HEK293 (cell line): ENCODE measurements around the gene CCL8.

Source experiments
- KLF10 ChIP-seq: fragments of 450-650 bp; IDR thresholded peaks from 2 replicates; pipeline ENCODE4 v1.5.1; 2018; ENCODE audit warnings: missing biosample characterization, mild to moderate bottlenecking, missing genetic modification characterization
- SP2 ChIP-seq: fragments of 450-650 bp; formaldehyde crosslinking; IDR thresholded peaks from 2 replicates; pipeline ENCODE4 v1.5.1; 2016; ENCODE audit warnings: missing biosample characterization, missing genetic modification characterization
- ZNF274 ChIP-seq, 2 experiments: fragments of 200-500 bp in 1 of 2; fragments of 450-650 bp in 1 of 2; sonication (Bioruptor generic) in 1 of 2; formaldehyde crosslinking in 1 of 2; IDR thresholded peaks; 2 replicates each; pipeline versions ENCODE4 v1.5.1 to v1.6.1; 2014 to 2016; ENCODE audit warnings: borderline replicate concordance in 1 of 2, inconsistent platforms in 1 of 2, low read length in 1 of 2, missing biosample characterization in 1 of 2, missing genetic modification characterization in 1 of 2
- ZNF292 ChIP-seq: fragments of 450-650 bp; formaldehyde crosslinking; IDR thresholded peaks from 2 replicates; pipeline ENCODE4 v1.5.1; 2016; ENCODE audit warnings: low read depth, missing biosample characterization, missing genetic modification characterization, borderline replicate concordance
- ZNF302 ChIP-seq: fragments of 450-650 bp; formaldehyde crosslinking; IDR thresholded peaks from 2 replicates; pipeline ENCODE4 v1.5.1; 2016; ENCODE audit warnings: missing biosample characterization, missing genetic modification characterization, low read depth
- ZNF426 ChIP-seq: fragments of 450-650 bp; formaldehyde crosslinking; IDR thresholded peaks from 2 replicates; pipeline ENCODE4 v1.5.1; 2017; ENCODE audit warnings: missing biosample characterization, missing genetic modification characterization, mild to moderate bottlenecking, inconsistent platforms, moderate library complexity
- ZNF560 ChIP-seq: fragments of 450-650 bp; formaldehyde crosslinking; IDR thresholded peaks from 2 replicates; pipeline ENCODE4 v1.5.1; 2017; ENCODE audit warnings: missing biosample characterization, missing genetic modification characterization, borderline replicate concordance
- ZNF561 ChIP-seq: fragments of 450-650 bp; IDR thresholded peaks from 2 replicates; pipeline ENCODE4 v1.5.1; 2018; ENCODE audit warnings: missing biosample characterization, missing genetic modification characterization, borderline replicate concordance
- ZNF571 ChIP-seq: fragments of 450-650 bp; formaldehyde crosslinking; IDR thresholded peaks from 2 replicates; pipeline ENCODE4 v1.5.0; 2017; ENCODE audit warnings: missing biosample characterization, missing genetic modification characterization
- TF ChIP-seq, protein P1 (sequence below): fragments of 450-650 bp; formaldehyde crosslinking; IDR thresholded peaks from 2 replicates; pipeline ENCODE4 v1.5.1; 2016; ENCODE audit warnings: missing biosample characterization, missing genetic modification characterization
- TF ChIP-seq, protein P2 (sequence below): fragments of 450-650 bp; formaldehyde crosslinking; IDR thresholded peaks from 2 replicates; pipeline ENCODE4 v1.5.1; 2017; ENCODE audit warnings: missing biosample characterization, missing genetic modification characterization
- TF ChIP-seq, protein P3 (sequence below): fragments of 450-650 bp; formaldehyde crosslinking; IDR thresholded peaks from 2 replicates; pipeline ENCODE4 v1.5.1; 2016; ENCODE audit warnings: missing biosample characterization, missing genetic modification characterization

DNA sequence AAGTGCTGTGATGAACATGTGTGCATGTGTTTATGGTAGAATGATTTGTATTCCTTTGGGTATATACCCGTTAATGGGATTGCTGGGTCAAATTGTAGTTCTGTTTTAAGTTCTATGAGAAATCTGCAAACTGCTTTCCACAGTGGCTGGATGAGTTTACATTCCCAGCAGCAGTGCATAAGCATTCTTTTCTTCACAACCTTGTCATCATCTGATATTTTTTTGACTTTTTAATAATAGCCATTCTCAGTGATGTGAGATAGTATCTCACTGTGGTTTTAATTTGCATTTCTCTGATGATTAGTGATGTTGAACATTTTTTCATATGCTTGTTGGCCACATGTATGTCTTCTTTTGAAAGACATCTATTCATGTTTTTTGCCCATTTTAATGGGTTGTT is 18.5 kb downstream of the CCL8 start:
- TF ChIP-seq, protein P1, sequence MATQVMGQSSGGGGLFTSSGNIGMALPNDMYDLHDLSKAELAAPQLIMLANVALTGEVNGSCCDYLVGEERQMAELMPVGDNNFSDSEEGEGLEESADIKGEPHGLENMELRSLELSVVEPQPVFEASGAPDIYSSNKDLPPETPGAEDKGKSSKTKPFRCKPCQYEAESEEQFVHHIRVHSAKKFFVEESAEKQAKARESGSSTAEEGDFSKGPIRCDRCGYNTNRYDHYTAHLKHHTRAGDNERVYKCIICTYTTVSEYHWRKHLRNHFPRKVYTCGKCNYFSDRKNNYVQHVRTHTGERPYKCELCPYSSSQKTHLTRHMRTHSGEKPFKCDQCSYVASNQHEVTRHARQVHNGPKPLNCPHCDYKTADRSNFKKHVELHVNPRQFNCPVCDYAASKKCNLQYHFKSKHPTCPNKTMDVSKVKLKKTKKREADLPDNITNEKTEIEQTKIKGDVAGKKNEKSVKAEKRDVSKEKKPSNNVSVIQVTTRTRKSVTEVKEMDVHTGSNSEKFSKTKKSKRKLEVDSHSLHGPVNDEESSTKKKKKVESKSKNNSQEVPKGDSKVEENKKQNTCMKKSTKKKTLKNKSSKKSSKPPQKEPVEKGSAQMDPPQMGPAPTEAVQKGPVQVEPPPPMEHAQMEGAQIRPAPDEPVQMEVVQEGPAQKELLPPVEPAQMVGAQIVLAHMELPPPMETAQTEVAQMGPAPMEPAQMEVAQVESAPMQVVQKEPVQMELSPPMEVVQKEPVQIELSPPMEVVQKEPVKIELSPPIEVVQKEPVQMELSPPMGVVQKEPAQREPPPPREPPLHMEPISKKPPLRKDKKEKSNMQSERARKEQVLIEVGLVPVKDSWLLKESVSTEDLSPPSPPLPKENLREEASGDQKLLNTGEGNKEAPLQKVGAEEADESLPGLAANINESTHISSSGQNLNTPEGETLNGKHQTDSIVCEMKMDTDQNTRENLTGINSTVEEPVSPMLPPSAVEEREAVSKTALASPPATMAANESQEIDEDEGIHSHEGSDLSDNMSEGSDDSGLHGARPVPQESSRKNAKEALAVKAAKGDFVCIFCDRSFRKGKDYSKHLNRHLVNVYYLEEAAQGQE (tag by site-specific recombination), result no peak
- TF ChIP-seq, protein P2, sequence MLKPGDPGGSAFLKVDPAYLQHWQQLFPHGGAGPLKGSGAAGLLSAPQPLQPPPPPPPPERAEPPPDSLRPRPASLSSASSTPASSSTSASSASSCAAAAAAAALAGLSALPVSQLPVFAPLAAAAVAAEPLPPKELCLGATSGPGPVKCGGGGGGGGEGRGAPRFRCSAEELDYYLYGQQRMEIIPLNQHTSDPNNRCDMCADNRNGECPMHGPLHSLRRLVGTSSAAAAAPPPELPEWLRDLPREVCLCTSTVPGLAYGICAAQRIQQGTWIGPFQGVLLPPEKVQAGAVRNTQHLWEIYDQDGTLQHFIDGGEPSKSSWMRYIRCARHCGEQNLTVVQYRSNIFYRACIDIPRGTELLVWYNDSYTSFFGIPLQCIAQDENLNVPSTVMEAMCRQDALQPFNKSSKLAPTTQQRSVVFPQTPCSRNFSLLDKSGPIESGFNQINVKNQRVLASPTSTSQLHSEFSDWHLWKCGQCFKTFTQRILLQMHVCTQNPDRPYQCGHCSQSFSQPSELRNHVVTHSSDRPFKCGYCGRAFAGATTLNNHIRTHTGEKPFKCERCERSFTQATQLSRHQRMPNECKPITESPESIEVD (tag by site-specific recombination), result no peak
- TF ChIP-seq SP2, result no peak
- no peak for TF ChIP-seq ZNF426 (tag by site-specific recombination)
- no peak for TF ChIP-seq ZNF571 (tag by site-specific recombination)
- TF ChIP-seq KLF10 (tag by site-specific recombination), result no peak
- TF ChIP-seq ZNF292 (tag by site-specific recombination), result no peak
- no peak for TF ChIP-seq ZNF302 (tag by site-specific recombination)
- TF ChIP-seq ZNF274 (IDR thresholded peaks at IDR 0.05; ENCODE audit: low read length), result no peak
- no peak for TF ChIP-seq ZNF274 (tag by site-specific recombination; IDR thresholded peaks at IDR 0.05; ENCODE audit: borderline replicate concordance)
- TF ChIP-seq ZNF560 (tag by site-specific recombination), result no peak
- TF ChIP-seq, protein P3, sequence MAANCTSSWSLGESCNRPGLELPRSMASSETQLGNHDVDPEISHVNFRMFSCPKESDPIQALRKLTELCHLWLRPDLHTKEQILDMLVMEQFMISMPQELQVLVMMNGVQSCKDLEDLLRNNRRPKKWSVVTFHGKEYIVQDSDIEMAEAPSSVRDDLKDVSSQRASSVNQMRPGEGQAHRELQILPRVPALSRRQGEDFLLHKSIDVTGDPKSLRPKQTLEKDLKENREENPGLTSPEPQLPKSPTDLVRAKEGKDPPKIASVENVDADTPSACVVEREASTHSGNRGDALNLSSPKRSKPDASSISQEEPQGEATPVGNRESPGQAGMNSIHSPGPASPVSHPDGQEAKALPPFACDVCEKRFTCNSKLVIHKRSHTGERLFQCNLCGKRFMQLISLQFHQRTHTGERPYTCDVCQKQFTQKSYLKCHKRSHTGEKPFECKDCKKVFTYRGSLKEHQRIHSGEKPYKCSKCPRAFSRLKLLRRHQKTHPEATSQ (tag by site-specific recombination), result no peak
- no peak for TF ChIP-seq ZNF561
